Esophagus muscularis mucosa (tissue), 4 donors: Measurements from ENCODE around the gene TIAL1. TPM values are rescaled to one million over a fixed set of nuclear protein-coding genes. Genes with fewer than 3 reads are reported as not detected.

Source experiments
- DNase-seq: peaks from one replicate; pipeline ENCODE4 v3.0.0-alpha.2; 2017; ENCODE audit errors: extremely low spot score
- H3K27ac ChIP-seq, 4 donors: fragments of 200-600 bp; sonication (generic); replicated peaks in 1 of 4; 1 replicate in 3 of 4; 2 replicates in 1 of 4; pipeline ENCODE4 v1.5.1; 2016 to 2019; ENCODE audit warnings: mild to moderate bottlenecking in 1 of 4
- H3K27me3 ChIP-seq, 4 donors: fragments of 200-600 bp; sonication (generic); one replicate each; pipeline versions ENCODE4 v1.5.1 to v1.6.0; 2016 to 2019
- H3K36me3 ChIP-seq, 4 donors: fragments of 200-600 bp; sonication (generic); one replicate each; pipeline ENCODE4 v1.5.1; 2016 to 2019
- H3K4me1 ChIP-seq, 4 donors: fragments of 200-600 bp; sonication (generic); one replicate each; pipeline ENCODE4 v1.5.1; 2016 to 2019
- H3K4me3 ChIP-seq, 4 donors: fragments of 200-600 bp; sonication (generic); 1 replicate in 2 of 4; 2 replicates in 2 of 4; pipeline ENCODE4 v1.5.1; 2016 to 2019; ENCODE audit warnings: mild to moderate bottlenecking in 4 of 4, moderate library complexity in 1 of 4
- H3K9me3 ChIP-seq, 4 donors: fragments of 200-600 bp; sonication (generic); 1 replicate in 3 of 4; 2 replicates in 1 of 4; pipeline ENCODE4 v1.5.1; 2016 to 2019
- CTCF ChIP-seq, 3 experiments: fragments of 200-600 bp in 2 of 3; fragments of 450-650 bp in 1 of 3; sonication (generic) in 2 of 3; IDR thresholded peaks; one replicate each; pipeline ENCODE4 v1.5.1; 2017 to 2019; ENCODE audit warnings: antibody characterized with exemption in 3 of 3, mild to moderate bottlenecking in 2 of 3, moderate library complexity in 1 of 3
- EP300 ChIP-seq: sonication (generic); formaldehyde crosslinking; IDR thresholded peaks from one replicate; pipeline ENCODE4 v1.6.1; 2017; ENCODE audit warnings: antibody characterized with exemption
- POLR2A ChIP-seq: fragments of 450-650 bp; IDR thresholded peaks from one replicate; pipeline ENCODE4 v1.6.1; 2017; ENCODE audit warnings: antibody characterized with exemption, moderate library complexity, mild to moderate bottlenecking, low read depth
- POLR2AphosphoS5 ChIP-seq, 2 donors: sonication (generic); formaldehyde crosslinking; IDR thresholded peaks; one replicate each; pipeline ENCODE4 v1.6.1; 2017; ENCODE audit warnings: antibody characterized with exemption in 2 of 2
- WGBS: methylation state at CpG from one replicate; pipeline ENCODE4 v1.1.5; 2018; 5-methylcytosine and 5-hydroxymethylcytosine counted together
- intact Hi-C: fragments of 100-400 bp; cut with DNase I; formaldehyde crosslinking; loops from one replicate; pipeline ENCODE4 v1.15.1; 2023
- total RNA-seq, 4 donors: library from RNA; depleted of rRNA; stranded (reverse); fragments of >200 nt; gene quantifications; one replicate each; pipeline versions ENCODE4 v1.1.0 to v1.2.1, GENCODE V29; 2016

TIAL1 gene
- total RNA-seq, 4 donors from 2014 or later, result 49.9 to 78.1 (median 52.9) TPM

- intact Hi-C loops, result no loop called here
- H3K4me3 ChIP-seq, result no peak overlapping the region
- DNase-seq, result no peak
- WGBS, result 86% methylated on average over 8 of the region's 13 CpGs
- H3K36me3 ChIP-seq, result no peaks in the 10 kb centered on the region
- H3K27me3 ChIP-seq, result no peaks in the 10 kb centered on the region
- TF ChIP-seq POLR2A (no peak), POLR2AphosphoS5 (IDR thresholded peaks at IDR 0.05) (no peak)
- H3K27ac ChIP-seq, result no peak overlapping the region
- H3K4me1 ChIP-seq, result peaks cover 12 to 23% (median 19%) of the 10 kb centered on the region in 4 donors
- H3K9me3 ChIP-seq, result no peaks in the 10 kb centered on the region
Observed at GRCh38 chr10:119616882-119617570, 20.3 kb upstream of the TIAL1 start.

- intact Hi-C loops, result no loop called here
- Histone ChIP-seq H3K9me3 (no peaks in the 10 kb centered on the region), H3K36me3 (no peaks in the 10 kb centered on the region), H3K4me3 (no peak overlapping the region), H3K27ac (no peak overlapping the region), H3K4me1 (peaks cover 12 to 17% (median 16%) of the 10 kb centered on the region in 4 donors), H3K27me3 (no peaks in the 10 kb centered on the region)
- WGBS, result 82% methylated on average over 5 of the region's 5 CpGs
- no peak for TF ChIP-seq EP300
- TF ChIP-seq CTCF (IDR thresholded peaks at IDR 0.05), result no peak
- no peak for TF ChIP-seq POLR2A
- DNase-seq, result no peak
Observed at GRCh38 chr10:119614686-119615085, 17.9 kb upstream of the TIAL1 start.

GRCh38 chr10:119613741-119614140 lies 17.0 kb upstream of the TIAL1 start:
- H3K4me1 ChIP-seq, result peaks cover 5 to 8% (median 8%) of the 10 kb centered on the region in 4 donors
- H3K36me3 ChIP-seq, result no peaks in the 10 kb centered on the region
- H3K27ac ChIP-seq, result no peak overlapping the region
- H3K4me3 ChIP-seq, result no peak overlapping the region
- H3K27me3 ChIP-seq, result no peaks in the 10 kb centered on the region
- 88% methylated on average over 6 of the region's 6 CpGs for WGBS
- no peaks in the 10 kb centered on the region for H3K9me3 ChIP-seq
- intact Hi-C loops, result no loop called here
- TF ChIP-seq EP300 (no peak), POLR2AphosphoS5 (IDR thresholded peaks at IDR 0.05) (no peak), CTCF (IDR thresholded peaks at IDR 0.05) (no peak), POLR2A (no peak)
- DNase-seq, result no peak

- 69% methylated on average over 4 of the region's 4 CpGs for WGBS
- intact Hi-C loops, result no loop called here
- TF ChIP-seq POLR2AphosphoS5 (IDR thresholded peaks at IDR 0.05) (no peak), EP300 (no peak), POLR2A (no peak), CTCF (IDR thresholded peaks at IDR 0.05) (no peak)
- no peak for DNase-seq
- Histone ChIP-seq H3K4me3 (no peak overlapping the region), H3K9me3 (no peaks in the 10 kb centered on the region), H3K27me3 (no peaks in the 10 kb centered on the region), H3K4me1 (peaks cover 6 to 9% (median 7%) of the 10 kb centered on the region in 4 donors), H3K27ac (no peak overlapping the region), H3K36me3 (no peaks in the 10 kb centered on the region)
Observed at GRCh38 chr10:119611433-119611832, 14.7 kb upstream of the TIAL1 start.

- Histone ChIP-seq H3K36me3 (no peaks in the 10 kb centered on the region), H3K27me3 (no peaks in the 10 kb centered on the region), H3K4me3 (no peak overlapping the region), H3K9me3 (no peaks in the 10 kb centered on the region), H3K4me1 (peaks cover 6 to 9% (median 7%) of the 10 kb centered on the region in 4 donors), H3K27ac (no peak overlapping the region)
- 94% methylated on average over 4 of the region's 4 CpGs for WGBS
- intact Hi-C loops, result loop anchor here (5.0 to 10.0 kb wide), 3 partner anchors 43 to 245 kb away; partner anchors contain the start of gene BAG3
- TF ChIP-seq POLR2A (no peak), POLR2AphosphoS5 (IDR thresholded peaks at IDR 0.05) (no peak), EP300 (no peak), CTCF (IDR thresholded peaks at IDR 0.05) (no peak)
- no peak for DNase-seq
Observed at GRCh38 chr10:119609516-119609915, 12.8 kb upstream of the TIAL1 start.
